ENCODE measurements around the gene WHRN. TPM values are rescaled to one million over a fixed set of nuclear protein-coding genes. Genes with fewer than 3 reads are reported as not detected.

The WHRN gene
- total RNA-seq, 1 experiment from 2014 or later: 24.3 TPM

GRCh38 chr9:114465417-114465816, 39.9 kb downstream of the WHRN start:
- ATAC-seq: no peak
- CTCF ChIA-PET: interaction anchor here (0.5 to 1.3 kb wide), 2 partner anchors 60 to 150 kb away, joined by 5 to 7 read pairs; no protein-coding TSS in a partner anchor

More at GRCh38 chr9:114465417-114465816, 39.9 kb downstream of the WHRN start:
- no peaks in the 10 kb centered on the region for H3K27me3 Mint-ChIP-seq (ENCODE audit: low read depth)
- TF ChIP-seq ZNF512 (CRISPR knock-in tag; IDR thresholded peaks at IDR 0.05; ENCODE audit: borderline replicate concordance): no peak
- TF ChIP-seq E2F1 (CRISPR knock-in tag; IDR thresholded peaks at IDR 0.05): no peak
- TF ChIP-seq HMGA2 (CRISPR knock-in tag; IDR thresholded peaks at IDR 0.05): no peak
- no peak for TF ChIP-seq ATF3 (CRISPR knock-in tag; conservative IDR thresholded peaks at IDR 0.05)
- TF ChIP-seq ZNF423 (CRISPR knock-in tag; IDR thresholded peaks at IDR 0.05): no peak
- TF ChIP-seq ZNF532 (CRISPR knock-in tag; IDR thresholded peaks at IDR 0.05; ENCODE audit: borderline replicate concordance): no peak
- TF ChIP-seq NFYB (CRISPR knock-in tag; conservative IDR thresholded peaks at IDR 0.05; ENCODE audit: low read depth): no peak
- no peak for TF ChIP-seq GABPB1 (CRISPR knock-in tag; IDR thresholded peaks at IDR 0.05)
- no peak for TF ChIP-seq ZNF232 (CRISPR knock-in tag; IDR thresholded peaks at IDR 0.05)
- TF ChIP-seq ARID4B (CRISPR knock-in tag; IDR thresholded peaks at IDR 0.05; ENCODE audit: borderline replicate concordance): no peak
- TF ChIP-seq CBFB (CRISPR knock-in tag; IDR thresholded peaks at IDR 0.05; ENCODE audit: low read depth): no peak
- no peak for TF ChIP-seq CREM (CRISPR knock-in tag; IDR thresholded peaks at IDR 0.05)
- no peak for TF ChIP-seq STAT6 (CRISPR knock-in tag; conservative IDR thresholded peaks at IDR 0.05; ENCODE audit: low read depth)
- TF ChIP-seq CTCF (IDR thresholded peaks at IDR 0.05): no peak
- TF ChIP-seq ZNF219 (CRISPR knock-in tag; IDR thresholded peaks at IDR 0.05; ENCODE audit: borderline replicate concordance): no peak
- no peak for TF ChIP-seq SMAD4 (CRISPR knock-in tag; IDR thresholded peaks at IDR 0.05)
- peaks cover 7% of the 10 kb centered on the region for H3K36me3 Mint-ChIP-seq
- POLR2A ChIA-PET: interaction anchor here (0.6 kb wide), 1 partner anchor 79 kb away, joined by 3 read pairs; no protein-coding TSS in a partner anchor
- H3K9me3 Mint-ChIP-seq: peaks cover 5% of the 10 kb centered on the region
- no peak for DNase-seq (ENCODE audit: low spot score)
- no peak overlapping the region for H3K27ac Mint-ChIP-seq
- H3K4me1 Mint-ChIP-seq: peaks cover 18% of the 10 kb centered on the region
- H3K4me3 Mint-ChIP-seq: no peak overlapping the region
